GM13977 (cell line): Measurements from ENCODE around the gene KCNJ6.
"Not testable (repeated sequence)": the region's sequence is repeated elsewhere in the genome, so short reads cannot be mapped to it uniquely, and the experiment has no call there.

Source experiments
- DNase-seq: peaks from one replicate; pipeline ENCODE4 v3.0.0; 2012; ENCODE audit warnings: low spot score
- CTCF ChIP-seq: IDR thresholded peaks from 2 replicates; pipeline ENCODE4 v1.5.1; 2012; ENCODE audit warnings: mild to moderate bottlenecking, control low read depth; ENCODE audit not compliant: insufficient read depth; ENCODE audit errors: extremely low read depth, missing control alignments
- in situ Hi-C: fragments of 300-500 bp; cut with MboI; formaldehyde crosslinking; loops from one replicate; pipeline ENCODE4 v1.12.0; 2022; ENCODE audit warnings: low sequenced_read_pairs, low pct_unique_long_range_greater_than_20kb, mixed read lengths, inconsistent platforms; ENCODE audit not compliant: unreplicated experiment

Gene KCNJ6

DNA sequence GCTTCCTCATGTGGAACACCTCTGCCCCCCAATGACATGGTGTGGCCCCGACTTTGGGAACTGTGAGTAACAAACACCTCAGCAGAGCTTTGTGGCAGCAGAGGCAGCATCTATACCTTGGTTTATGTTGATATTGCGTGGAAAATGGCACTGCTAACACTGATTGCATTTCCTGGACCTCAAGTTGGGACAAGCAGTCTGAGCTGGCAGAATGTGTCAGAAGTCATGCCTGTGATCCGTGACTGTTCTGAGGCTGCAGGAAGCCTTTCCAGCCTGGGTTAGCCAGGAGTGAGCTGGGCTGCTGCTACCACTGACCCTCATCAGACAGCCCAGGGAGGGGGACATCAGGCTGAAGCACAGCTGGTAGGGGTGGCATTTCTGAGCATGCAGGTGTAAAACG lies 268.5 kb downstream of the KCNJ6 start:
- no peak for DNase-seq
- TF ChIP-seq CTCF, result no peak
- in situ Hi-C loops, result no loop called here

DNA sequence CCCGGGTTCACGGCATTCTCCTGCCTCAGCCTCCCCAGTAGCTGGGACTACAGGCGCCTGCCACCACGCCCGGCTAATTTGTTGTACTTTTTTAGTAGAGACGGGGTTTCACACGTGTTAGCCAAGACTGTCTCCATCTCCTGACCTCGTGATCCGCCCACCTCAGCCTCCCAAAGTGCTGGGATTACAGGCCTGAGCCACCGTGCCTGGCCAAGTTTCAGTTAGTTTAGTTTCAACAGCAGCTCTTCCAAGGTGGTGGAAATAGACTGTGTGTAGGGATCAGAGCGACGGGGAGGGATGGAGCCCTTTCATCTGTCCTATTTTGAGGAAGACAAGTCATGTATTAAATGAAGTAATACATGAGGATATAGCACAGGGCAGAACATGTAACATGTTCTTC lies 269.5 kb downstream of the KCNJ6 start:
- in situ Hi-C loops, DNase-seq: not testable (repeated sequence)

GRCh38 chr21:37645848-37646247 lies 270.4 kb downstream of the KCNJ6 start:
- in situ Hi-C loops, result no loop called here
- no peak for TF ChIP-seq CTCF
- no peak for DNase-seq

- in situ Hi-C loops, result no loop called here
Observed at GRCh38 chr21:37644636-37645035, 271.6 kb downstream of the KCNJ6 start.

GRCh38 chr21:37643862-37644261 lies 272.4 kb downstream of the KCNJ6 start:
- in situ Hi-C loops, DNase-seq: not testable (repeated sequence)

More at GRCh38 chr21:37644636-37645035, 271.6 kb downstream of the KCNJ6 start:
- no peak for DNase-seq
- TF ChIP-seq CTCF, result no peak

- peak; percentile 39 for TF ChIP-seq CTCF
- in situ Hi-C loops, result no loop called here
- DNase-seq, result no peak
Observed at GRCh38 chr21:37642493-37642892, 273.8 kb downstream of the KCNJ6 start.

DNA sequence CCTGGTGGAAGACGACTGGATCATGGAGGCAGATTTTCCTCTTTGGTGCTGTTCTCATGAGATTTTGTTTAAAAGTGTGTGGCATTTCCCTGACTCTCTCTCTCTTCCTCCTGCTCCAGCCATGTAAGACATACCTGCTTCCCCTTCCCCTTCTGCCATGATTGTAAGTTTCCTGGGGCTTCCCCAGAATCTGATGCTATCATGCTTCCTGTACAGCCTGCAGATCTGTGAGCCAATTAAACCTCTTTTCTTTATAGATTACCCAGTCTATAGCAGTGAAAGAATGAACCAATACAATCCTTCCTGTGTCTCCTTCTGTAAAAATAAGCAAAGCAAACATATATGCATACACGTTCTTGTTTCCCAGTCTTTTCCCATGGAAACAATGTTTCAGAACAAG lies 276.5 kb downstream of the KCNJ6 start:
- in situ Hi-C loops, result no loop called here
- no peak for TF ChIP-seq CTCF
- no peak for DNase-seq

DNA sequence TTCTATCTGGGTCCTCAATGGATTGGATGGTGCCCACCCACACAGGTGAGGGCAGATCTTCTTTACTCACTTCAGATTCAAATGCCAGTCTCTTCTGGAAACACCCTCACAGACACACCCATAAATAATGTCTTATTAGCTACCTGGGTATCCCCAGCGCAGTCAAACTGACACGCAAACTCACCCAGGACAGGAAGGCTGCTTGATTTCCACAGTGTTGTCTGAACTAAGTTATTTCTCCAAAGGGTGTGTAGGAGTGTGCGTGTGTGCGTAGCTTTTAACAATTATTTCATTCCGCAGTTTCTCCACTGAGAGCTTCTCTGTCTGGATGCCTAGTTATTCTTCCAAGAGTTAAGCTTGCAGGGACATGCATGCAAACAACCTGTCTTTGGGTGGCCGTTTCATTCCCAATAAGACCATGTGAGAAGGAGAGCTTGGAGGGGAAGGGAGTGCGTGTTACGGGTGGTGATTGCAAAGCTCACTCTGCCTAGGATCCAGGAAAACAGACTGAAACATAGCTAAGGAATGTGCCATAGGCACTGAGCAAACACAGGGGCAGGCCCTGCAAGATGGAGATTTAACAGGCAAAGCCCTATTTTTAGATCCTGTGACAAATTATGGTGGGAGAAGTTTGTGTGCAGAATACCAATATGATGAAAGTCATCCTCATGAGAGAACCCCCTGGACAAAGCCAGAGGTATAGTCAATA lies 280.0 kb downstream of the KCNJ6 start:
- no peak for DNase-seq
- TF ChIP-seq CTCF, result no peak
- in situ Hi-C loops, result no loop called here
